Measurements from ENCODE around the gene RALB. TPM values are rescaled to one million over a fixed set of nuclear protein-coding genes. Genes with fewer than 3 reads are reported as not detected.

The RALB gene
- total RNA-seq, 1 donor from 2014 or later = 25.9 TPM

GRCh38 chr2:120227111-120227991 is 25.3 kb upstream of the RALB start:
- no peak overlapping the region for H3K4me3 Mint-ChIP-seq
- H3K9me3 Mint-ChIP-seq = no peaks in the 10 kb centered on the region
- peaks cover under 1% of the 10 kb centered on the region for H3K36me3 Mint-ChIP-seq
- no peak overlapping the region for H3K27ac Mint-ChIP-seq
- peaks cover 33% of the 10 kb centered on the region for H3K27me3 Mint-ChIP-seq (ENCODE audit: low read depth)
- H3K4me1 Mint-ChIP-seq = peaks cover 19% of the 10 kb centered on the region
- no peak for TF ChIP-seq CTCF (IDR thresholded peaks at IDR 0.05; ENCODE audit: unreplicated experiment)
- DNase-seq (ENCODE audit: low spot score in 2 of 2, unreplicated experiment in 2 of 2) = no peak

GRCh38 chr2:120228503-120228902 is 24.1 kb upstream of the RALB start:
- no peak for TF ChIP-seq CTCF (IDR thresholded peaks at IDR 0.05; ENCODE audit: unreplicated experiment)
- Mint-ChIP-seq H3K4me1 (peaks cover 18% of the 10 kb centered on the region), H3K9me3 (no peaks in the 10 kb centered on the region), H3K27me3 (ENCODE audit: low read depth) (peaks cover 33% of the 10 kb centered on the region), H3K36me3 (no peaks in the 10 kb centered on the region), H3K4me3 (no peak overlapping the region), H3K27ac (no peak overlapping the region)
- DNase-seq (ENCODE audit: low spot score in 2 of 2, unreplicated experiment in 2 of 2) = no peak

GRCh38 chr2:120229341-120229740 is 23.3 kb upstream of the RALB start:
- Mint-ChIP-seq H3K9me3 (no peaks in the 10 kb centered on the region), H3K36me3 (no peaks in the 10 kb centered on the region), H3K27ac (no peak overlapping the region), H3K4me1 (peaks cover 11% of the 10 kb centered on the region), H3K4me3 (no peak overlapping the region), H3K27me3 (ENCODE audit: low read depth) (peaks cover 33% of the 10 kb centered on the region)
- TF ChIP-seq CTCF (IDR thresholded peaks at IDR 0.05; ENCODE audit: unreplicated experiment) = no peak
- no peak for DNase-seq (ENCODE audit: low spot score in 2 of 2, unreplicated experiment in 2 of 2)

- H3K27me3 Mint-ChIP-seq (ENCODE audit: low read depth) = peaks cover 28% of the 10 kb centered on the region
- no peak for TF ChIP-seq CTCF (IDR thresholded peaks at IDR 0.05; ENCODE audit: unreplicated experiment)
- no peak for DNase-seq (ENCODE audit: low spot score in 2 of 2, unreplicated experiment in 2 of 2)
Observed at GRCh38 chr2:120230515-120231471, 21.9 kb upstream of the RALB start.

GRCh38 chr2:120231564-120231973 is 21.1 kb upstream of the RALB start:
- Mint-ChIP-seq H3K4me3 (no peak overlapping the region), H3K27ac (no peak overlapping the region), H3K36me3 (no peaks in the 10 kb centered on the region), H3K27me3 (ENCODE audit: low read depth) (peaks cover 21% of the 10 kb centered on the region), H3K4me1 (peaks cover 11% of the 10 kb centered on the region), H3K9me3 (peaks cover 4% of the 10 kb centered on the region)
- DNase-seq (ENCODE audit: low spot score in 2 of 2, unreplicated experiment in 2 of 2) = no peak
- TF ChIP-seq CTCF (IDR thresholded peaks at IDR 0.05; ENCODE audit: unreplicated experiment) = no peak

More at GRCh38 chr2:120230515-120231471, 21.9 kb upstream of the RALB start:
- Mint-ChIP-seq H3K9me3 (peaks cover 4% of the 10 kb centered on the region), H3K27ac (no peak overlapping the region), H3K4me3 (no peak overlapping the region), H3K36me3 (no peaks in the 10 kb centered on the region), H3K4me1 (peaks cover 11% of the 10 kb centered on the region)
